ENCODE measurements around the gene ITPRIPL2. TPM values are rescaled to one million over a fixed set of nuclear protein-coding genes. Genes with fewer than 3 reads are reported as not detected.

Gene ITPRIPL2
- total RNA-seq, 1 experiment from 2014 or later = 67.9 TPM

DNA sequence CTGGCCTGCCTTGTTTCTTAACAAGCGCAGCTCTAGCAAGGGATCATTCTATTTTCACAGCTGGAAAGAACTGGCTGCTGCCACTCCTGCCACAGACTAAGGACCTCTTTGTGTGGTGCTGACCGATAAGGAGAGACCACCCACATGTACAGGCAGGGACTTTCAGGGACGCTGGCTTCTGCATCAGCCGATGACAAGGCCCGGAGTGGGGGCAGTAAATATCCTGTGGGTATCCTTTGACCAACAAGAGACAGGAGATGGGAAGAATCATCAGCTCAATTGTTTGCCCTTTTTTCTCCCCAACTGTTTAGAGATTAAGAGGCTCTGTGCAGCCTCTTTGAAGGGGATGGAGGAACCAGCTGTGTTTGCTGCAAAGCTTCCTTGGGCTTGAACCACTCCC, 9.2 kb upstream of the ITPRIPL2 start:
- H3K27me3 ChIP-seq (ENCODE audit: insufficient read depth, low read length) = no peaks in the 10 kb centered on the region
- H3K27ac ChIP-seq (ENCODE audit: low read depth, low read length) = no peak overlapping the region
- H3K4me2 ChIP-seq (ENCODE audit: low read length) = no peak overlapping the region
- H3K36me3 ChIP-seq (ENCODE audit: control insufficient read depth in 1 of 2, insufficient read depth in 2 of 2, low read length in 2 of 2) = no peaks in the 10 kb centered on the region
- H3K9ac ChIP-seq (ENCODE audit: low read length) = no peak overlapping the region
- H3K4me1 ChIP-seq (ENCODE audit: control insufficient read depth in 1 of 2, insufficient read depth in 2 of 2, low read length in 2 of 2) = peaks cover 20 to 54% of the 10 kb centered on the region in 2 experiments
- TF ChIP-seq JUND (IDR thresholded peaks at IDR 0.05) = no peak
- no peak for TF ChIP-seq ZFX (IDR thresholded peaks at IDR 0.05)
- TF ChIP-seq, protein P1, sequence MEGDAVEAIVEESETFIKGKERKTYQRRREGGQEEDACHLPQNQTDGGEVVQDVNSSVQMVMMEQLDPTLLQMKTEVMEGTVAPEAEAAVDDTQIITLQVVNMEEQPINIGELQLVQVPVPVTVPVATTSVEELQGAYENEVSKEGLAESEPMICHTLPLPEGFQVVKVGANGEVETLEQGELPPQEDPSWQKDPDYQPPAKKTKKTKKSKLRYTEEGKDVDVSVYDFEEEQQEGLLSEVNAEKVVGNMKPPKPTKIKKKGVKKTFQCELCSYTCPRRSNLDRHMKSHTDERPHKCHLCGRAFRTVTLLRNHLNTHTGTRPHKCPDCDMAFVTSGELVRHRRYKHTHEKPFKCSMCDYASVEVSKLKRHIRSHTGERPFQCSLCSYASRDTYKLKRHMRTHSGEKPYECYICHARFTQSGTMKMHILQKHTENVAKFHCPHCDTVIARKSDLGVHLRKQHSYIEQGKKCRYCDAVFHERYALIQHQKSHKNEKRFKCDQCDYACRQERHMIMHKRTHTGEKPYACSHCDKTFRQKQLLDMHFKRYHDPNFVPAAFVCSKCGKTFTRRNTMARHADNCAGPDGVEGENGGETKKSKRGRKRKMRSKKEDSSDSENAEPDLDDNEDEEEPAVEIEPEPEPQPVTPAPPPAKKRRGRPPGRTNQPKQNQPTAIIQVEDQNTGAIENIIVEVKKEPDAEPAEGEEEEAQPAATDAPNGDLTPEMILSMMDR (IDR thresholded peaks at IDR 0.05 in 2 of 3, conservative IDR thresholded peaks at IDR 0.05 in 1 of 3; ENCODE audit: borderline replicate concordance in 1 of 3, insufficient read depth in 1 of 3, low read depth in 2 of 3, low read length in 2 of 3) = no peak
- no peak for TF ChIP-seq EZH2phosphoT487 (IDR thresholded peaks at IDR 0.05; ENCODE audit: borderline replicate concordance)
- no peak for TF ChIP-seq EGR1 (IDR thresholded peaks at IDR 0.05; ENCODE audit: low read depth)
- TF ChIP-seq SP1 (IDR thresholded peaks at IDR 0.05; ENCODE audit: low read depth) = no peak
- TF ChIP-seq CBX3 (IDR thresholded peaks at IDR 0.05; ENCODE audit: low read depth) = no peak
- TF ChIP-seq POLR2A (IDR thresholded peaks at IDR 0.05; ENCODE audit: borderline replicate concordance, extremely low read depth, insufficient read depth, insufficient read length) = no peak
- TF ChIP-seq, protein P2, sequence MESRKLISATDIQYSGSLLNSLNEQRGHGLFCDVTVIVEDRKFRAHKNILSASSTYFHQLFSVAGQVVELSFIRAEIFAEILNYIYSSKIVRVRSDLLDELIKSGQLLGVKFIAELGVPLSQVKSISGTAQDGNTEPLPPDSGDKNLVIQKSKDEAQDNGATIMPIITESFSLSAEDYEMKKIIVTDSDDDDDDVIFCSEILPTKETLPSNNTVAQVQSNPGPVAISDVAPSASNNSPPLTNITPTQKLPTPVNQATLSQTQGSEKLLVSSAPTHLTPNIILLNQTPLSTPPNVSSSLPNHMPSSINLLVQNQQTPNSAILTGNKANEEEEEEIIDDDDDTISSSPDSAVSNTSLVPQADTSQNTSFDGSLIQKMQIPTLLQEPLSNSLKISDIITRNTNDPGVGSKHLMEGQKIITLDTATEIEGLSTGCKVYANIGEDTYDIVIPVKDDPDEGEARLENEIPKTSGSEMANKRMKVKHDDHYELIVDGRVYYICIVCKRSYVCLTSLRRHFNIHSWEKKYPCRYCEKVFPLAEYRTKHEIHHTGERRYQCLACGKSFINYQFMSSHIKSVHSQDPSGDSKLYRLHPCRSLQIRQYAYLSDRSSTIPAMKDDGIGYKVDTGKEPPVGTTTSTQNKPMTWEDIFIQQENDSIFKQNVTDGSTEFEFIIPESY (IDR thresholded peaks at IDR 0.05; ENCODE audit: extremely low read depth, insufficient replicate concordance, low read length) = no peak
- no peak for TF ChIP-seq ZNF274 (IDR thresholded peaks at IDR 0.05; ENCODE audit: low read depth, low read length)
- no peak for TF ChIP-seq SIN3A (IDR thresholded peaks at IDR 0.05; ENCODE audit: low read depth)
- H3K9me3 ChIP-seq (ENCODE audit: control insufficient read depth in 1 of 2, insufficient read depth in 1 of 2, low read depth in 1 of 2, low read length in 2 of 2) = no peaks in the 10 kb centered on the region
- ATAC-seq (no peak), DNase-seq (ENCODE audit: low read depth, low spot score) (no peak)
- intact Hi-C loops (cut with micrococcal nuclease) = no loop called here
- BruUV-seq (replicated peaks) = no TSS peak
- ChIA-PET RAD21 (ENCODE audit: low non-redundant PET in 1 of 2, low total read pairs in 2 of 2, uncharacterized antibody in 2 of 2, unreplicated experiment in 2 of 2) (no interaction called here), POLR2A (no interaction called here), CTCF (interaction anchor here (1.2 kb wide), 1 partner anchor 10 kb away, joined by 4 read pairs; no protein-coding TSS in a partner anchor)
- H3K79me2 ChIP-seq (ENCODE audit: insufficient read depth, low read length) = no peaks in the 10 kb centered on the region
- no peaks in the 10 kb centered on the region for H3K9me2 ChIP-seq (ENCODE audit: insufficient read depth)
- no peak overlapping the region for H2AFZ ChIP-seq (ENCODE audit: low read depth, low read length, poor library complexity, severe bottlenecking)
- H4K20me1 ChIP-seq (ENCODE audit: insufficient read depth) = no peaks in the 10 kb centered on the region
- H3K4me3 ChIP-seq (replicated peaks in 1 of 2; ENCODE audit: low read depth in 1 of 2, low read length in 2 of 2) = no peak overlapping the region

Data from HCT116 (cell line).